HG03060 (cell line): ENCODE results near the gene HNRNPA3.
"Not testable (repeated sequence)": the region's sequence is repeated elsewhere in the genome, so short reads cannot be mapped to it uniquely, and the experiment has no call there.

Experiments
- ATAC-seq: cut with Tn5 transposase; IDR thresholded peaks from one replicate; pipeline ENCODE4 v1.9.1; 2021; ENCODE audit warnings: low read depth, moderate number of reproducible peaks; ENCODE audit not compliant: unreplicated experiment

The HNRNPA3 gene

GRCh38 chr2:177252808-177253531 is 40.4 kb downstream of the HNRNPA3 start:
- ATAC-seq, result no peak

- no peak for ATAC-seq
These were observed 41.1 kb downstream of the HNRNPA3 start for GRCh38 chr2:177253704-177254103.

GRCh38 chr2:177254433-177255226 is 42.0 kb downstream of the HNRNPA3 start:
- ATAC-seq, result no peak

- ATAC-seq, result no peak
These were observed 42.6 kb downstream of the HNRNPA3 start for GRCh38 chr2:177255227-177255601.

GRCh38 chr2:177256026-177256425 is 43.4 kb downstream of the HNRNPA3 start:
- ATAC-seq, result no peak

- ATAC-seq, result no peak
These were observed 44.1 kb downstream of the HNRNPA3 start for GRCh38 chr2:177256695-177257094.

GRCh38 chr2:177257471-177257870 is 44.9 kb downstream of the HNRNPA3 start:
- ATAC-seq, result no peak

- ATAC-seq, result no peak
These were observed 45.5 kb downstream of the HNRNPA3 start for GRCh38 chr2:177258059-177258458.

DNA sequence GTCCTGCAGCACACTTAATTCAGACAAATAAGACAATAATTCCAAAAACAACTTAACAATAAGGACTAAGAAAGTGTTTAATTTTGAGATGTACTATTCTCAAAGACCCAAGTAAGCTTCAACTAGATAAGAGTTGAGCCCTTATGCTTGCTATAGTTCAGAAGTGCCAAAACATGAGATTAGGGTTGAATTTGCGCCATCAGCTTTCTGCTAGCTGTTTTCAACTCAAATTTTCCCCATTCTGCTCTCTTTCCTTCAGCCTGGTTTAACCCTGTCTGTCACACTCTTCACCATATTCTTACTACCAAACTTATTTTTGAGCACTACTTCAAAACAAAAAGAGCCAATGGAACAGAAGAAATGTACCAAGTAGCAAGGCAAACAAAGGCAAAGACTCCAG is 47.8 kb downstream of the HNRNPA3 start:
- ATAC-seq, result no peak

- no peak for ATAC-seq
These were observed 48.8 kb downstream of the HNRNPA3 start for GRCh38 chr2:177261116-177262060.

GRCh38 chr2:177262092-177262491 is 49.5 kb downstream of the HNRNPA3 start:
- ATAC-seq, result no peak

DNA sequence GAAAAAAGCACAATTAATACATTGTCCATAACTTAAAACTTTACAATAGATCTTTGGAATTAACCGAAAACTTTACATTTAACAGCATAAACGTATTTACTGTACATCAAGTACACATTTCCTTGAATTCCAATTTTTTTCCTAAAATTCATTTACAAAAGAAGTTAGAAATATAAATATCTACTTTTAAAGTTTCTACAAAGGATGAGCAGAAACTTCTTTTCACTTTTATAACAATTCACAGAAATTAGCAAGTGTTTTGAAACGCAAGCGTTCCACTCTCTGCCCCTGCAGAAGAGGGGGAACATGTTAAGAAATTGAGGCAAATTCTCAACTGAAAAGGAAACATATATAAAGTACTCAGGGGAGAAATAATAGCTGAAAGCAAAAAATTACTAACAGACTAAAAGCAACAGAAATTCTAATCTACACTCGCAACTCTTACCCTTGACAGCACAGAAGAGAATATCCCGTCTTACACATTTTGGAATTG is 50.4 kb downstream of the HNRNPA3 start:
- ATAC-seq, result no peak

DNA sequence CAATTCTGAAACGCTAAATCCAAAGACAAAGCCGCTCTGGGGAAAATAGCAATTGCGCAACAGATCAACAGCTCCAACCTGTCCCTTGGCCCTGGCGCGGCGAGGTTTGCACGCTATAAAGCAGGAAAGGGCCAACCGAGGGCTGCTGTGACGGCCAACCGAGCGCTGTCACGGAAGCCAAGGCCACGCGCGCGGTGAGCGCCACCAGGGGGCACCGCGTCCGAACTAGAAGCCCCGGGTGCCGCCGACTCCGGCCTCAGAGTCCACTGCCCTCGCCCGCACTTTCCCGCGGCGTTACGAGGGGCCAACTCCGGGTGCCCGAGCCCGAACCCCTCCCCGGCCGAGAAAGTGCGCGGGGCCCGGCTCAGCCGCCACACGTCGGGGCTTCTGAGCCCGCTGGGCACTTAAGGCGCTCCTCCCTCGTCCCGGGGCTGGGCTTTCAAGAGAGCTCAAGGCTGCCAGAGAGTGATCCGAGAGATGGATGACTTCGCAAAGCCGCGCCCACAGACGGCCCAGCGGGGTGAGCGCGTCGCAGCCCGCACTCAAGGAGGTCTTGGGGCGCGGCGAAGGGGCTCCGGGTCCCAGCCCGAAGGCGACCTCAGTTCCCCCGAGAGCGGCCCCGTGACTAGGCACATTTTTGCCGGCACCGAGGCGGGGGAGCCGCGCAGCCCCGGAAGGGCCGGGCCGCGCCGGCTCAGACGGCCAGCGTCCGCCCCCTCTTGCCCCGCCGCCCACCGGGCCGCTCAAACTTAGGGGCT is 51.0 kb downstream of the HNRNPA3 start:
- peak; percentile 43 for ATAC-seq

GRCh38 chr2:177264209-177264692 is 51.7 kb downstream of the HNRNPA3 start:
- no peak for ATAC-seq

DNA sequence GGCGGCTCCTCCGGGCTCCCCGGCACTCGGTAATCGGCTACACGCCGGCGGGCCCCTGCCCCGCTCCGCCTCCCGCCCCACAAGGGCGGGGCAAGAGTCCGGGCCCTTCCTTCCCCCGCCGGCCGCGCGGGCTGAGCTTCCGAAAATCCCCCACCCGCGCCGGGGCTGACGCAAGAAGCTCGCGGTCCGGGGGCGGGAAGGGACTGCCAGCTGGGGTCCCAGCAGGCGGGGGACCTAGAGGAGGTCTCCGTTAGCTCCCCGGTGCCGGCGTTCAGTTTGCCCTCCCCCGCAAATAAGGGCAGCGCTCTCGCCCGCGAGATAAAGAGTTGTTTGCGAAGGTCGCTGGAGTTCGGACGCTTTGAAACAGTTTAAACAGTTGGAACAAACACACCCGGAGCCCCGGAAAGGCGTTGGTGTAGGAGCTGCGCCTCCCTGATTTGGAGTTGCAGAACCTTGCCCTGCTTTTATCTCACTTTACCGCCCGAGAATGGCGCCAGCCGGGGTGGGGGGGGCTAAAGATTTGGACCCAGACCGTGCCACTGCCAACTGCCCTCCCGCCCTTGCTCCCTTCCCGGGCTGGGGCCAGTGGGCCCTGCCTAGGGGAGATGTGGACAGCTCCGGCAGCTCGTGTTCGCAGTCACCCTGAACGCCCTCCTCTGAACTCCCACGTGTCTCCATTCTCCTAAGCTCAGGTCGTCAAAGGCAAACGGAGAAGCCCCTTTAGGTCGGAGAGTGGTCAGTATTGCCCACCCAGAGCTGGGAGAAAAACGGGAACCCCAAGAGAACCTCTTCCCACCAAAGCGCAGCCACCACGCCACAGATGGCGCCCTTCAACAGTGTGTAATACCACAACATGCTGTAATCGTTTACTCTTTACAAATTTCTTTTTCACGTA is 52.3 kb downstream of the HNRNPA3 start, which contains the start of gene NFE2L2:
Gene NFE2L2 (minus strand): TSS at position 35 of the 895 bp plus-strand sequence. CDS start 151 bp downstream, outside the sequence.
- ATAC-seq, result peak; percentile 28

DNA sequence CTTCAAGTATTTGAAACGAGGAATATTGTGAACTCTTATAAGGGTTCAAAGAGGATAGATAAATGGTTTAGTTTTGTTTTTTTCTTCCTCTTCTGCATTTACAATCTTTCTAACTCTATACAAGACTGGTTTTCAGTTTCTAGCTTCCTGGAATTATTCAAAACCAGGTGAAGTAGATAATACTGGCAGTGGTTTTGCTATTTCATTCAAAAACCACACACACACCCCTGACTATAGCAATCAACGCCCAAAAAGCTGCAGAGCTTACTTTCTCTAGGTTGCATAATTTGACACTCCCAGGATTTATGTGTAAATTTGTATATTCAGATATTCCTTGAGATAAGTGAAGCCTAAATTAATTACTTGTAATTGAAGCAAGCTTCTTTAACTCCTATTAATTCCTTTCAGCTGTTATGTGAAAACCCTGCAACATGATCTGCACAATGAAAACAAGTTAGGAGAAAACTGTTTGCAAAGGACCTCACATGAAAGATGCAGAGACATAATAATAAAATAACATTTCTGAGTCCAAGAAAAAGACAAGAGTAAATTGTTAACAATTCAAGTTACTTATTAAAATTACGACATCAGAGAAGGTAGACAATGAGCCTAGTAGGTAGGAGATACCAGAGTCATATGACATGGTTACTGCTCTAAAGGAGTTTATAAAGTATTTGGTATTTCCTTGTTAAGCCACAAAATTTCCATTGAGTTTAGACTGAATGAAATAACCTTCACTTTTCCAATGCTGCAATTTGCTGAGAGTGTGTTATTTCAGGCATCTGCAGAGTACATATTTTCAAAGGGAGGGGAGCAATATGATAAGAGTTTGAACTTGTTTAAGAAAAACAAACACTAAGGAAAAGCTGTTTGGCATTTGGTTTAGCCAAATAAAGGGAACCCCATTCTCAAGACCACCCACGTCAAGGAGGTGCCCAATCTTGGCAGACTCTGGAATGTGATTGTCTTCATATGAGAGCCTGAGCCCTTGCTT is 53.5 kb downstream of the HNRNPA3 start:
- no peak for ATAC-seq

GRCh38 chr2:177266955-177267354 is 54.4 kb downstream of the HNRNPA3 start:
- ATAC-seq, result not testable (repeated sequence)
